Ramos (cell line): ENCODE results near the gene PRR5L.

Source experiments
- in situ Hi-C: fragments of 300-500 bp; cut with MboI; formaldehyde crosslinking; loops from one replicate; pipeline ENCODE4 v1.14.3; 2022; ENCODE audit warnings: low sequenced_read_pairs; ENCODE audit not compliant: unreplicated experiment

PRR5L gene

DNA sequence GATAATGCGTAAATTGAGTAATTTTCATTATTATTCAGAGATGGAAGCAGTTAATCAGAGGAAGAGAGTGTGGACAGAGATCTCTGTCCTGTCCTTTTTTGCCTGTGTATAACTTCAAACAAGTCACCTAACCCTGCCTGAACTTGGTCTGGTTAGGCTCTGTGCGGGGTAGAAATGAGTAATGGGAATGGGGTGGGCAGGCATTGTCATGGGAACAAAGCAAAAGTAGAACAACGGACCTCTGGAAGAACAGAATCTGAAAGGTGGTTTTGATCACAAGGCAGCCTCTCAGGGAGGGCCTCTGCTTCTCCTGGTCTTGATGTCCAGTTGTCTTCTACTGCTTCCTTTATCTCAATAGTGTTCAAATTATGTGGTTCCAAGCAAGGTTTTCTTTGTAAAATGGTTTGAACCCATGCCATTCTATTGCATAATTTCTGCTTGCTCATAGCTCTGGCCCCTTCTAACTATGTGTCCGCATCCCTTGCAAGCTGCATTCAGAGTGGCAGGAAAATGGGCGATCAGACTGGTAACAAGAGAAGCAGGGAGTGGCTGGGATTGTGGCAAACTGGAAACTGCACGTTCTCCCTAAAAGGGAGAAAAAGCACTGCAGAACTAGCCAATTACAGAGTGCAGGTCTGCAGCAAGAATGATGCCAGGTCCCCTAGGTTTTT, 76.1 kb downstream of the PRR5L start:
- in situ Hi-C loops = no loop called here

DNA sequence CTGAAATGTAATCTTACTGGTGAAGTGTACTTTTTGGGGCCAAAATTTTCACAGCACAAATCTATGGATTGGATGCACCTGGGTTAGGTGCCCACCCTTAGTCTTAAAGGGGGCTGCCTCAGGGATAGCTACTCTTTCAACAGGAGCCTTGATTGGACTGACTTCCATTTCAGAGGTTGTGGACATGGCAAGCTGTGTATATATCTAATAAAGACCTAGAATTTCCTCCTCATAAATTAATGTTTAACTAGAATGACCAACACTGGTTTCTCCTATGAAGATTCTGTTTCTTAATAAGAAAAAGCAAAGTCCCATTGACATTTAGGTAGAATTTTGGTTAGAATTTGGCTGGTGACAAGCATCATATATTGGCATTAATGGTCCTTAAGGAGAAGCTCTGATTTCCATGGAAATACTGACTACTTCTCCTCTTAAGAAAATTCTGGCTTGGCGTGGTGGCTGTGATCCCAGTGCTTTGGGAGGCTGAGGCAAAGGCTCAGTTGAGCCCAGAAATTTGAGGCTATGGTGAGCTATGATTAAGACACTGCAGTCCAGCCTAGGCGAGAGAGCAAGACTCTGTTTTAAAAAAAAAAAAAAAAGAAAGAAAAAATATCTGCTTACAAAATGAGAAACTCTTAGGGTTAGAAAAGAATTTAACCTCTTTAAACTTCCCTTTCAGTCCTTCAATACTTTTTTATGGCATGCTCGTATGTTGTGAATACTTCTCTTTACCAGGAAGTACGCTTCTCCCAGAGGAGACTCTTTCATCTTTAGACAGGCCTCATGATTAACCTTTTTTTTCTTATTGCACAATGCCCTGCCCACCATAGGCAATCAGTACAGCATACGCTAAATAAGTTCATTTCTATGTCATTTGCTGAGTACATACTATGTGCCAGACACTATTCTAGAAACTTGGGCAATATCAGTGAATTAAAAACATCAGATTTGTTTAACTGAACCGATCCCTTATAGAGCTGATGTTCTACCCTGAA, 77.2 kb downstream of the PRR5L start:
- in situ Hi-C loops = no loop called here

- in situ Hi-C loops = no loop called here
These were observed 78.6 kb downstream of the PRR5L start for GRCh38 chr11:36374726-36375125.

DNA sequence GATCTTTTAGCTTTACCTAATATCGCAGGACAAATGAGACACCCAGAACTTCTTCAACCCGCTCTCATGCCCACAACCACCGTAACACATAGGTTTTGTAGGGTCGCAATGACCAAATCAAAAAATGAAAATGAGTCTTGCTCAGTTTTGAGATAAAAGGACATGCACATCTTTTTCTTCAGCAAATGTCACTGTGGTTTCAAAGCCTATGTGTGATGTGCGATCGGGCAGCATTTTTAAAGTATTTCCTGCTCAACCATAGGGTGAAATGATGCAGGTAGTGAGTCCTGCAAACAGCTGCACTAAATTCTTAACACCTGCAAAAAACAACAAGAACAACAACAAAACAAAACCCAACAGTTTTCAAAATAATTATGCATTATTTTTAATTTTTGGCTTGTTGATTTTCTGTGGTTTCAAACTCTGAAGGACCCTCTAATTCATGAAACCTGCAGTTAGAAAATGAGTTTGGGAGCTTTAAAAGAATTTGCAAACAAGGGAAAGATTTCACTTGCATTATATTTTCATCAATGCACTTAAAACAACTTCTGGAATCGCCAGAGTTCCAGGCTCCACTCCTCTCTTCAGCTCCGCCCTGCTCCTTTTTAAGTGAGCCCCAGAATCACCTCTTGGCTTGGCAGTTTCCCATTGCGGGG, 79.4 kb downstream of the PRR5L start:
- in situ Hi-C loops = no loop called here

DNA sequence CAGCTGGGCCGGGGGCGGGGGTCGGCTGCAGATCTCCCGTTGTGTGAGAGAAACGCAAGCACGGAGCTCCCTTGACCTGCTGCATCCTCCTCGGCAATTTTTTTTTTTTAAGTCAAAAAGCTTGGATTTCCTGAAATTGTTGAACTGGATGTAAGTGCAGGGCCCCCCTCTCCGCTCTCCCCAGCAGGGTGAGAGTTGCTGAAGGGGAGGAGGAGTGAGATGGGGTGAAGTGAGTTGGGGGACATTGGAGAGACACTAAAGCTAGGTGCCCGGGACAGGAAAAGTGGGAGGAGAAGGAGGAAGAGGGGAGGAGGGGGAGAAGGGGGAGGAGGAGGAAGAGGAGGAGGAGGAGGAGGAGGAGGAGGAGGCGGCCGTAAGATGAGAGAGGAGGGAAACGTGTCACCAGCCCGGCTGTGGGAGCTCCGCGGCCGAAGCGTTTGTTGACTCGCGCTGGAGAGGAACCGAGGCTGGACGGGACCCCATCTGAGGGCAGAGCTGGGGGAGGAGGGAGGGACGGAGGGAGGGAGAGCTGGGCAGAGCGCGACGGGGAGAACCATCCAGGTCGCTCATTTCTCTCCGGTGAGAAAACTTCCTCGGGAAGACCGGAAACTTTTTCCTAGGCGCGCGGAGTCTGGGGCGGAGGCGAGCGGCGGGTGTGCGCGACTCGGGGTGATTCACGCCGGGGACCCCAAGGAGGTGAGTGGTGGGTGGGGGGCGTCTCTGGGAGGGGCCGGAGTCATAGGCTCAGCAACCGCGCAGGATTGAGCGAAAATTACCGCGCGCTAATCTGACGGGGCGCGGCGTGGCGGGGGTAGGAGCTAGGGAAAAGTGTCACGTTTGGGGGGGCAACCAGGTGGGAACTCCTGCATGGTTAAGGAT, 80.2 kb downstream of the PRR5L start:
- in situ Hi-C loops = no loop called here

GRCh38 chr11:36376888-36377758, 81.0 kb downstream of the PRR5L start:
- in situ Hi-C loops = no loop called here

DNA sequence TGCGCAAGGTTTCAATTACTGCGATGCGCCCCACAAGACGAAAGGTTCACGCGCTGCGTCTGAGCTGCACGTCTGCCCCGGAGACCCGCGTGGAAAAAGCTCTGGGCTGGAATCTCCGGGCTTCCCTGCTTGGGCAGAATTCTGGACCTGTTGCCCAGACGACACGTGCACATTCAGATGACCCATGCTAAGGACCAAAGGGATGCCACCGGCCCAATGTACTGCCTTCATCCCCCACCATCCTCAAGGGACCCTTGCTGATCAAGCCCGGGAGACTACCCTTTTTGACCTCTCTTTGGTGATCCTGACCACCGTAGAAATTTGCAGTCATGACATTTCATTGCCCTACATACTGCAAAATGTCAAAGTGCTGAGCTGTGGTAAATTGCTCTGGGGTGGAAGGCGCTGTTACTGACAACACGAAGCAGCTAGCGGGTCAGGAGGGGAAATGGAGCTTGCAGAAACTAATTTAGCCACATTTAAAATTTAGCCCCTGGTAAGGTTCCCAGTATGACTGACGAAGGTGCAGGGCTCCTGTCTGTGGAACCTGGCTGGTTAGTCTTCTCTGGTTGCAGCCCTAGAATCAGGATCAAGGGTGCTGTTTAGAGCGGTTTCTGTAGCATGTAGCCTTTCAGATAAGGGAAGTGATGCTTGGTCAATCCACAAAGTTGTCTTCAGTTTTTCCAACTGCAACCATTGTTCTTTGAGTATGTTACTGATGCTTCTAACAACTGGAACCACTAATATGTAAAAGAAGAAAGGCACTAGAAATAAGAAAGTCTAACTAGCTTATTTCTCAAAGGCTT, 81.9 kb downstream of the PRR5L start:
- in situ Hi-C loops = no loop called here

DNA sequence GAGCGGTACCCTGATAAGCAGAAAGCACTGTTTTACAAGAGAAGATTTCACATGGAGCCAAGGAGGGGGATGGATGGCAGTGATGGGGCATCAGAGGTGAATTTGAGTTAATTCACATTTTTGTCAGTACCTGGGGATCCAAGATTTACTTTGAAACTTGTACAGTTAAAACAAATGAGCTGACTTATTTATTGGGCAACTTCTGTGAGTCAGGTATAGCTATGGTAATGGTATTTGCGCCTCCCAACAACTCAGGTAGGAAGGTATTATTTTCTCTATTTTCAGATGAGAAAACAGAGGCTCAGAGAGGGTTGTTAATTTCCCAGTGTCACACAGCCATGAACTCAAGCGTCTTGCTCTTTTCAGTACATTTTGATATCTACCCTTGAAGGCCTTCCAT, 83.6 kb downstream of the PRR5L start:
- in situ Hi-C loops = no loop called here

DNA sequence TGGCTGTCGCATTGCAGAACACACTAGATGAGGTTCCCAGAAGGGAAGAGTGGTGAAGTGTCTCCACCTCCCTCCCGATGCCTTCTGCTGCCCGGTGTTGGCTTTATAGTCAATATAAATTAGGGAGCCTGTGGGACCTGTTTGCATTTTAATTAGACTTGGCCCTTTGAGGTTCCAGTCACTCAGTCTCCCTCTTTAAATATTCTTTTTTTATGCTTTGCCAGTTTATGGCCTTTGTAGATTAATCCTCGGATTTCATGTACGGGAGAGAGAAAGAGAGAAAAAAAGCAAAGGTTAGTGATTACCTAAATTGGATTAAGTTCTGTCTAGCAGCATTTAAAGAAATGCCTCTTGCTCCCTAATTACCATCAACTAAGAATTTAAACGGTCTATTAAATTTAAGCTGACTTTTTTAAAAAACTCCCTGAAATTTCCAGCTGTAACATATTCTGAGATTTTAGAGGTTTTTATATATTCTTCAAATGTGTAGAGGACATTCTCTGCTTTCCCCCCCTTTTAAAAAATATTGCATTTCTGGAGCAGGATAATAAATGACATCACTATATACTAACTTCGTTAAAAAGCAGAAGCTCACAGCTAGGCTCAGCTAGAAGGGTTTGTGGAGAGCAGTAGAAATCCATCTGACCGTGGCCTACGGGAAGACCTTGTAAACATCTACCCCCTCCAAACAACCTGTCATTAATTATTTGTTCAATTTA, 84.4 kb downstream of the PRR5L start:
- in situ Hi-C loops = no loop called here

DNA sequence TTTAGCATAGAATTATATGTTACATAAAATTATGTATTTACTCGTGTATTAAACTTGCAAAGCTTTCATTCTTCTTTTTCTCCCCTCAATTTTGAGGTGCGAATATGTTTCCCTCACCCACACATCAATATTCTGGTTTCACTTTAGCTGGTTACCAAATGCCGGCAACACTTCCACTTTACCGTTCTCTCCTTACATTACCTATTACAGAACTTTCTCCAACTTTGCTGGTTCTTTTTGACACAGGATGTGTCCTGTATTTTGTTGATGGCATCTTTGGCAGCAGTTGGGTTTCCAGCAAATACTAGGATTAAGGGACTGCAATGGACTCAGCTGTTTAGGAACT, 84.9 kb downstream of the PRR5L start:
- in situ Hi-C loops = no loop called here

DNA sequence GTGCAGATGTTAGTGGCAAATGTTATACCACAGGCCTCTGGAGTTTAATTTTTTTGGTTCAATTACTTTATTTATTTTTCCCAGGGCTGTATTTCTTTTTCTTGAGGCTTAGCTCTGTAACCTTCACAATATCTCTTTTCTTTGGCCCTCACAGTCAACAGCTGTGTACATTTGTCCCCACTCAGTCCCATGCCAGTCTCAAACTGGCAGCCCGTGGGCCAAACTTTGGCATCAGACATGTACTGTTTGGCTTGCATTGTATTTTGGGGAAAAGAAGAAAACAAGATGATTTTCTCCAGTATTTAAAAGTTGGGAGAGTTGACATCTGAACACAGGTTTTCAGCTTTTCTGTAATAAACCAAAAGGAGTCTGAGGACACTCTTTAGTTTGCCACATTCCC, 87.1 kb downstream of the PRR5L start:
- in situ Hi-C loops = no loop called here

GRCh38 chr11:36385121-36385970, 89.3 kb downstream of the PRR5L start:
- in situ Hi-C loops = no loop called here

- in situ Hi-C loops = no loop called here
These were observed 90.3 kb downstream of the PRR5L start for GRCh38 chr11:36386411-36386810.

DNA sequence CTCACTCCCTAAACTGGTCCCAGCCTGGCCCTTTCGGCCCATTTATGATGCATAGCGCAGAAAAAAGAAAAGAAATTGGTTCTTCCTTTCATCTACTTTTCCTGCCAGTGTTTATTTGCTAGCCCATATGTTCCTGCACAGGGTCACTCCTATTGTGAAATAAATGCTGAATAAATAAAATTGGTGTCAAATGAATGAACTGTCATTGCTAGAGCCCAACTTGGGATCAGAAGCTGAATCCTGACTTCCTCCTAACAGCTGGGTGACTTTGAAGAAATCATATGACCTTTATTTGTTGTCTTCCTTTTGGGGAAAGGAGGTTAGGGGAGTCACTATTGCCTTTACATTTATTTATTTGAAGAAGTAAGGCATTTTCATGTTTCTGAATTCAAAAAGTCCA, 92.0 kb downstream of the PRR5L start:
- in situ Hi-C loops = no loop called here

DNA sequence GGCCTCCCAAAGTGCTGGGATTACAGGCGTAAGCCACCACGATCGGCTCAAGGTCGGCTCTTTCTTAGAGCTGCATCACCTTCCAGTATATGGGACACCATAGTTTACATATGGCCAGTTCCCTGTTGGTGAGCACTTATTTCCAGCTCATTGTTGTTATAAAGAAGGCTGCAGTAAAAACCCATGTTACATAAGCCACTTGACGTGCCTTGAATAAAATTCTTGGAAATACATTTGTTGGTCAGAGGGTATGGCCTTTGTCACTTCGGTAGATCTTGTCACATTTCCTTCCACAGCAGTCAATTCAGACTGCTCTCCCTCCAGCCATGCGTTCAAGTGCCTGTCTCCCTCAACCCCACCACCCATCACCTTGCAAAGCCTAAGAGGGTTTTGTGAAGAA, 92.9 kb downstream of the PRR5L start:
- in situ Hi-C loops = no loop called here

DNA sequence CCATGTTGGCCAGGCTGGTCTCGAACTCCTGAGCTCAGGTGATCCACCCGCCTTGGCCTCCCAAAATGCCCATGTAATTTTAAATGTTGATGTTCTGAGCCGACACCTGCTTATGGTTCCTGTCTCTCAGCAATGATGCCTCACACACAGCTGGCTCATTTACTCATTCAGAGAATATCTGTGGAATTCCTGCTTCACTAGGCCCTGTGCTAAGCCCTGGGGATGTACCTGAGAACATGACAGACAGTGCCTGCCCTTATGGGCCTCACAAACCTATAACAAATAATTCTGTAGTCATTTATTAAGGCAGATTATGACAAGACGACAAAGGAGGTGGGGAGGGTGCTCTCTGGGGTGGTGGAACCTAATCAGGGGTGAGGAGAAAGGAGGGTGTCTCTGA, 93.7 kb downstream of the PRR5L start:
- in situ Hi-C loops = no loop called here

DNA sequence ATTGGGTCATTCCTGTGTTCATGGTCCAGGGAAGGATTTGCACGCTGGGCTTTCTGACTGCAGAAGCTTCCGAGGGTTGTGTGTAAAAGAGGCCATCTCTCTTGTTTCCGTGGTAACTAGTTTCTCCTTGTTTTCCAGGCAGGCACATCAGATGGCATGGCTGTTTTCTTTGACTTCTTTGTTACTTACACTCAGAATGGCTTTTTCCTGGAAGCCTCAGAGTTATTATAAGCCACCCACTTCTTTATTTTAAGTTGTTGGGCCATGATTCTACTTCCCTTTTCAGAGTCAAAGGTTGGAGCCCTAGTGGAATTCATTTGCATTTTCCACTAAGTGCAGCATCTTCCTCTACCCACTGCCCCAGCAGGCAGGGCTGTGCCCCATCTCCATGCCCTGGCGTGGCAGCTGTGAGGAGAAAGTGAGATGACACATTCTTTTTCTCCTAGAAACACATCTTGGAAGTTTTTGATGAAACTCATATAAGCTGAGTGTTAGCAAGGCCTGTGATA, 94.9 kb downstream of the PRR5L start:
- in situ Hi-C loops = no loop called here
